Ovary (tissue), 9 donors: Measurements from ENCODE around the gene PPP1R3F. TPM values are rescaled to one million over a fixed set of nuclear protein-coding genes. Genes with fewer than 3 reads are reported as not detected.

Experiments used
- DNase-seq, 5 donors: peaks; one replicate each; pipeline ENCODE4 v3.0.0-alpha.2; 2019 to 2020
- H3K27ac ChIP-seq, 2 donors: fragments of 200-600 bp; one replicate each; pipeline versions ENCODE4 v1.5.1 to v1.8.0; 2019 to 2022
- H3K27me3 ChIP-seq: fragments of 200-600 bp; one replicate; pipeline ENCODE4 v1.8.0; 2022
- H3K36me3 ChIP-seq: fragments of 200-600 bp; sonication (generic); one replicate; pipeline ENCODE4 v1.5.1; 2019
- H3K4me1 ChIP-seq: one replicate; pipeline ENCODE4 v1.8.1; 2013; ENCODE audit warnings: mild to moderate bottlenecking, moderate library complexity; ENCODE audit not compliant: insufficient read depth
- H3K4me3 ChIP-seq: fragments of 200-600 bp; sonication (generic); one replicate; pipeline ENCODE4 v1.5.1; 2017
- H3K9me3 ChIP-seq, 2 donors: fragments of 200-600 bp in 1 of 2; sonication (generic) in 1 of 2; one replicate each; pipeline versions ENCODE4 v1.5.1 to v1.8.1; 2013 to 2019; ENCODE audit warnings: mild to moderate bottlenecking in 1 of 2, moderate library complexity in 1 of 2
- EP300 ChIP-seq: sonication (generic); formaldehyde crosslinking; IDR thresholded peaks from one replicate; pipeline ENCODE4 v1.6.1; 2017; ENCODE audit warnings: antibody characterized with exemption
- POLR2A ChIP-seq: fragments of 450-650 bp; IDR thresholded peaks from one replicate; pipeline ENCODE4 v1.6.1; 2017; ENCODE audit warnings: antibody characterized with exemption, mild to moderate bottlenecking, moderate library complexity
- WGBS, 3 donors: extraction: QIAGEN DNeasy Blood & Tissue Kit in 1 of 3; methylation state at CpG; one replicate each; pipeline versions ENCODE4 v1.1.5 to v1.1.7; 2013 to 2017; 5-methylcytosine and 5-hydroxymethylcytosine counted together
- intact Hi-C, 4 donors: fragments of 100-400 bp; cut with DNase I; formaldehyde crosslinking; loops; one replicate each; pipeline versions ENCODE4 v1.11.0 to v1.15.1; 2022 to 2023
- polyA plus RNA-seq, 2 donors: library from polyadenylated mRNA; stranded (reverse); fragments of 200-250 nt in 1 of 2; fragments of 350-450 nt in 1 of 2; fragmentation: Illumina TruSeq in 1 of 2; extraction: RNeasy Lipid Tissue Mini Kit (QIAGEN cat#74804) in 1 of 2; gene quantifications; one replicate each; pipeline ENCODE4 v1.2.3, GENCODE V29; 2013 to 2014
- total RNA-seq, 7 donors: library from RNA; depleted of rRNA in 2 of 7; stranded (reverse); fragments of >200 nt in 2 of 7; fragmentation: NEBNext Ultra II Directional in 3 of 7; extraction: Animal tissue kit (Norgen Biotek cat#: 25700) in 3 of 7; gene quantifications; one replicate each; pipeline versions ENCODE4 v1.1.0 to v1.2.4, GENCODE V29; 2016 to 2023
- TF ChIP-seq, protein P1 (sequence below), 3 donors: fragments of 450-650 bp in 2 of 3; fragments of 200-600 bp in 1 of 3; IDR thresholded peaks; one replicate each; pipeline versions ENCODE4 v1.5.1 to v1.8.0; 2016 to 2022; ENCODE audit warnings: antibody characterized with exemption in 3 of 3, mild to moderate bottlenecking in 1 of 3
- donor health status: DM: no; HTN: no; CAD: no; lungs with moderate emphysema.
- donor health status: DM: no; HTN: no; CAD: no.
- donor health status: Bipolar disorder and iron deficiency.
- donor health status: DM: yes; HTN: yes; CAD: no.
- donor health status: DM: no; HTN: no; CAD: no.
- donor health status: DM: yes; HTN: yes; CAD: no.

The PPP1R3F gene
- total and polyA plus RNA-seq, 9 donors: 1.7 to 16.1 (median 12.3) TPM

DNA sequence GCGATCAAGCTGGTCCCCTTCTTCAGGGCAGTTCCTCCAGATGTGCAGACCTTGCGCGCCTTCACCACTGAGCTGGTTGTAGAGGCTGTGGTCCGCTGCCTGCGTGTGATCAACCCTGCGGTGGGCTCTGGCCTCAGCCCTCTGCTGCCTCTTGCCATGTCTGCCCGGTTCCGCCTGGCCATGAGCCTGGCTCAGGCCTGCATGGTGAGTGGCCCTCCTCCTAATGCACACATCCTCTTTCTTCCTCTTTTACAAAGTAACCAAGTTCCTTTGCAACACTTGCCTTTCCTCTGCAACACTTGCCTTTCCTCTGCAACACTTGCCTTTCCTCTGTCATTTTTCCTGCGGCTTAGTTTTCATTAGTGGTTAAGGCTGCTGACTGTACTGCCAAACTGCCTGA is 32.5 kb upstream of the PPP1R3F start:
- no peaks in the 10 kb centered on the region for H3K9me3 ChIP-seq
- no peak overlapping the region for H3K27ac ChIP-seq
- H3K4me3 ChIP-seq: no peak overlapping the region
- intact Hi-C loops: loop anchor here in 1 of 4 donors (2.0 kb wide), 1 partner anchor 48 kb away; no protein-coding TSS in a partner anchor
- H3K4me1 ChIP-seq: no peaks in the 10 kb centered on the region
- no peak for DNase-seq
- TF ChIP-seq, protein P1, sequence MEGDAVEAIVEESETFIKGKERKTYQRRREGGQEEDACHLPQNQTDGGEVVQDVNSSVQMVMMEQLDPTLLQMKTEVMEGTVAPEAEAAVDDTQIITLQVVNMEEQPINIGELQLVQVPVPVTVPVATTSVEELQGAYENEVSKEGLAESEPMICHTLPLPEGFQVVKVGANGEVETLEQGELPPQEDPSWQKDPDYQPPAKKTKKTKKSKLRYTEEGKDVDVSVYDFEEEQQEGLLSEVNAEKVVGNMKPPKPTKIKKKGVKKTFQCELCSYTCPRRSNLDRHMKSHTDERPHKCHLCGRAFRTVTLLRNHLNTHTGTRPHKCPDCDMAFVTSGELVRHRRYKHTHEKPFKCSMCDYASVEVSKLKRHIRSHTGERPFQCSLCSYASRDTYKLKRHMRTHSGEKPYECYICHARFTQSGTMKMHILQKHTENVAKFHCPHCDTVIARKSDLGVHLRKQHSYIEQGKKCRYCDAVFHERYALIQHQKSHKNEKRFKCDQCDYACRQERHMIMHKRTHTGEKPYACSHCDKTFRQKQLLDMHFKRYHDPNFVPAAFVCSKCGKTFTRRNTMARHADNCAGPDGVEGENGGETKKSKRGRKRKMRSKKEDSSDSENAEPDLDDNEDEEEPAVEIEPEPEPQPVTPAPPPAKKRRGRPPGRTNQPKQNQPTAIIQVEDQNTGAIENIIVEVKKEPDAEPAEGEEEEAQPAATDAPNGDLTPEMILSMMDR (IDR thresholded peaks at IDR 0.05): no peak
- TF ChIP-seq EP300 (no peak), POLR2A (no peak)
- WGBS, 3 donors: 79 to 91% (median 87%) methylated on average over 9 of the region's 9 CpGs
- H3K36me3 ChIP-seq: no peaks in the 10 kb centered on the region
- H3K27me3 ChIP-seq: no peaks in the 10 kb centered on the region

DNA sequence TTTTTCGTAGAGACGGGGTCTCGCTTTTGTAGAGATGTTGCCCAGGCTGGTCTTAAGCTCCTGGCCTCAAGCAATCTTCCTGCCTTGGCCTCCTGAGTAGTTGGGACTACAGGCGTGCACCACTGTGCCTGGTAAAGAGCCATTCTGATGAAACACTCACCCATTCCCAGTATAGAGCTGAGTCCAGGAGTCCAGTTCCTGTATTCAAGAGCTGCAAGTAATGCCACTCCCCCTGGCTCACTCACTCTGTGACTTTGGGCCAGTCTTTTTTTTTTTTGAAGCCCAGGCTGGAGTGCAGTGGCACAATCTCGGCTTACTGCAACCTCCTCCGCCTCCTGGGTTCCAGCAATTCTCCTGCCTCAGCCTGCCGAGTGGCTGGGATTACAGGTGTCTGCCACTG is 30.9 kb upstream of the PPP1R3F start:
- Histone ChIP-seq H3K9me3 (no peaks in the 10 kb centered on the region), H3K27me3 (no peaks in the 10 kb centered on the region), H3K27ac (no peak overlapping the region), H3K36me3 (no peaks in the 10 kb centered on the region), H3K4me1 (no peaks in the 10 kb centered on the region), H3K4me3 (no peak overlapping the region)
- no peak for TF ChIP-seq EP300
- no peak for TF ChIP-seq POLR2A
- TF ChIP-seq, protein P1 (IDR thresholded peaks at IDR 0.05): no peak
- 71 to 90% (median 78%) methylated on average over 7 of the region's 7 CpGs for WGBS, 3 donors
- intact Hi-C loops: no loop called here
- DNase-seq: no peak

DNA sequence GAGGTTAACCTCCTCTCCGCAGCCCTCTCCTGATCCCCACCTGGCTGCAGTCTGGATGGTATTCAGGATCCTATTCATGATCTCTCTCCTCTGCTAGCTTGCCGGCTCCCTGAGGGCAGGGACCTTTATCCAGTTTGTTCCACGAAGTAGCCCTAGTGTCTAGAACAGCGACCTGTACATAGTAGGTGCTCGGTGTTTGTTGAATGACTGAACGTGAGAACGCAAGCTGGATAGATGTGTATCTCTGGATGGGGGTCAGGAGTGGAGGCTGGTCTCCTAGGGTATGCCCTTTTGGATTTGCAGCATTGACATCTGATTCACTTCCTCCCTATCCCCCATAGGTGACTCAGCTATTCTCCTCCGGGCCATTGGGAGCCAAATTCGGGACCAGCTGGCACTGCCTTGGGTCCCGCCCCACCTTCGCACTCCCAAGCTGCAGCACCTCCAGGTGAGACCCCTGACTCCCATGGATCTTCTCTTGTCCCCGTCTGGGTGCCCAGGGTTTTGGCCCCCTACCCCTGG is 27.0 kb upstream of the PPP1R3F start:
- intact Hi-C loops: no loop called here
- Histone ChIP-seq H3K27ac (no peak overlapping the region), H3K27me3 (no peaks in the 10 kb centered on the region), H3K4me3 (no peak overlapping the region), H3K9me3 (no peaks in the 10 kb centered on the region), H3K36me3 (no peaks in the 10 kb centered on the region), H3K4me1 (no peaks in the 10 kb centered on the region)
- TF ChIP-seq, protein P1 (IDR thresholded peaks at IDR 0.05): no peak
- no peak for TF ChIP-seq POLR2A
- TF ChIP-seq EP300: no peak
- 81 to 86% (median 83%) methylated on average over 12 of the region's 12 CpGs for WGBS, 3 donors
- DNase-seq: no peak

DNA sequence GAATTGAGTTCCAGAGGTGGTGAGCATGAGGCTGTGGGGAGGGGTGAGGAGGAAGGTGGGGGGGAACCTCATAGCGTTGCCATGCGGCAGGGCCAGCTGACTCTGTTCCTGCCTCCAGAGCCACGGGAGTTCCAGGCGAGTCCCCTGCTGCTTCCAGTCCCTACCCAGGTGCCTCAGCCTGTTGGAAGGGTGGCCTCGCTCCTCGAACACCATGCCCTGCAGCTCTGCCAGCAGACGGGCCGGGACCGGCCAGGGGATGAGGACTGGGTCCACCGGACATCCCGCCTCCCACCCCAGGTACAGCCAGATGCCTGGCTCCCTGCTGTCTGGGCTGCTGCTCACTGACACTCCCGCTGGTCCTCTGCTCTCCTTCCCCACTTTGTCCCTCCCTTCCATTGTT is 26.4 kb upstream of the PPP1R3F start:
- H3K4me3 ChIP-seq: no peak overlapping the region
- no peaks in the 10 kb centered on the region for H3K9me3 ChIP-seq
- H3K4me1 ChIP-seq: no peaks in the 10 kb centered on the region
- H3K27ac ChIP-seq: no peak overlapping the region
- intact Hi-C loops: no loop called here
- no peaks in the 10 kb centered on the region for H3K27me3 ChIP-seq
- 77 to 80% (median 79%) methylated on average over 12 of the region's 12 CpGs for WGBS, 3 donors
- TF ChIP-seq EP300: no peak
- no peak for DNase-seq
- H3K36me3 ChIP-seq: no peaks in the 10 kb centered on the region

DNA sequence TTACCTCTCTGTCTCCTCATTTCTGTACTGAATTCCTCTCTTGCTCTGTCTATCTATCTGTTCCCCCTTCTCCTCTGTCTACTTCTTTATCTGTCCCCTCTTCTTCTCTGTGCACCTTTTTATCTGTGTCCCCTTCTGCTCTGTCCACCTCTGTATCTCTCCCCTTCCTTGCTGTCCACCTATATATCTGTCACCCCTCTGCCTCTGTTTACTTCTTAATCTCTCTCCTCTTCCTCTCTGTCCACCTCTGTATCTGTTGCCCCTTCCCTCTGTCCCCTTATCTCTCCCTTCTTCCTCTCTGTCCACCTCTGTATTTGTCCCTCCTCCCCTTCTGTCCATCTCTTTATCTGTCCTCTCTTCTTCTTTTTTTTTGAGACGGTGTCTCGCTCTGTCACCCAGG is 25.4 kb upstream of the PPP1R3F start:
- Histone ChIP-seq H3K27me3 (no peaks in the 10 kb centered on the region), H3K27ac (no peak overlapping the region), H3K9me3 (no peaks in the 10 kb centered on the region), H3K4me1 (no peaks in the 10 kb centered on the region), H3K36me3 (no peaks in the 10 kb centered on the region), H3K4me3 (no peak overlapping the region)
- TF ChIP-seq POLR2A: no peak
- TF ChIP-seq, protein P1 (IDR thresholded peaks at IDR 0.05): no peak
- no peak for TF ChIP-seq EP300
- no peak for DNase-seq
- 84 to 92% (median 89%) methylated on average over 2 of the region's 2 CpGs for WGBS, 3 donors
- intact Hi-C loops: no loop called here
